ENCODE measurements around the gene NDST1.

DNA sequence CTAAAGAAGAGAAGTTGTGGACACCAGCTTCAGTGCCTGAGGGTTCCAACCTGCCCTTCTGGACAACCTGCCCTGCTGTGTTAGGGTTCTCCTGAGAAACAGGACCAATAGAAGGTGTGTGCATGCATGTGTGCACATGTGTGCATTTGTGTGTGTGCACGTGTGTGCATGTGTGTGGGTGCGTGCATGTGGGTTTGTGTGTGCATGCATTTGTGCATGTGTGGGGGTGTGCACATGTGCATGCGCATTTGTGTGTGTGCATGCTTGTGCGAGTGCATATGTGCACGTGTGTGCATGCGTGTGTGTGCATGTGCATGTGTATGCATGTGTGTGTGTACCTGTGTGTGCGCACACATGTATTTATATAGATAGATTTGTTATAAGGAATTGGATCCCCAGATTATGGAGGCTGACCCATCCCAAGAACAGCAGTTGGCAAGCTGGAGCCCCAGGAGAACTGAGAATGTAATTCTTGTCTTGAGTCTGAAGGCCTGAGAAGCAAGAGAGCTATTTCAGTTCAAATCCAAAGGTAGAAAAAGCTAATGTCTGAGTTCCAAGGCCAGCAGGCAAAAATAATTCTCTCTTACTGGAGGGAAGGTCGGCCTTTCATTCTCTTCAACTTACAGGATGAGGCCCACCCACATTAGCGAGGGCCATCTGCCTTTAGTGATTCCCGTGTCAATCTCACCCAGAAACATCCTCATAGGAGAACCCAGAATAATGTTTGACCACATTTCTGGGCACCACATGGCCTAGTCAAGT lies 69.6 kb downstream of the NDST1 start:
- TF ChIP-seq CTCF (IDR thresholded peaks at IDR 0.05; ENCODE audit: borderline replicate concordance, extremely low read depth, low read length, poor library complexity, severe bottlenecking), result no peak
- no peak for TF ChIP-seq EZH2 (IDR thresholded peaks at IDR 0.05; ENCODE audit: borderline replicate concordance, low read depth, low read length, severe bottlenecking)
